ENCODE results near the gene TTLL12.
A peak's percentile ranks its signal among the peaks of the same experiment; 100 is the strongest.

The TTLL12 gene

GRCh38 chr22:43128116-43128515 lies 58.8 kb downstream of the TTLL12 start:
- DNase-seq (ENCODE audit: low read depth, low spot score) = no peak

GRCh38 chr22:43127166-43127908 lies 59.6 kb downstream of the TTLL12 start:
- DNase-seq (ENCODE audit: low read depth, low spot score) = no peak

GRCh38 chr22:43126501-43127165 lies 60.3 kb downstream of the TTLL12 start:
- DNase-seq (ENCODE audit: low read depth, low spot score) = no peak

GRCh38 chr22:43118953-43119458 lies 67.9 kb downstream of the TTLL12 start:
- DNase-seq (ENCODE audit: low read depth, low spot score) = no peak

GRCh38 chr22:43118024-43118849 lies 68.7 kb downstream of the TTLL12 start:
- peak; percentile 7 for DNase-seq (ENCODE audit: low read depth, low spot score)

- no peak for DNase-seq (ENCODE audit: low read depth, low spot score)
Measured at GRCh38 chr22:43116932-43117331, 70.0 kb downstream of the TTLL12 start.
